ENCODE measurements around the gene RAPGEF6.

DNA sequence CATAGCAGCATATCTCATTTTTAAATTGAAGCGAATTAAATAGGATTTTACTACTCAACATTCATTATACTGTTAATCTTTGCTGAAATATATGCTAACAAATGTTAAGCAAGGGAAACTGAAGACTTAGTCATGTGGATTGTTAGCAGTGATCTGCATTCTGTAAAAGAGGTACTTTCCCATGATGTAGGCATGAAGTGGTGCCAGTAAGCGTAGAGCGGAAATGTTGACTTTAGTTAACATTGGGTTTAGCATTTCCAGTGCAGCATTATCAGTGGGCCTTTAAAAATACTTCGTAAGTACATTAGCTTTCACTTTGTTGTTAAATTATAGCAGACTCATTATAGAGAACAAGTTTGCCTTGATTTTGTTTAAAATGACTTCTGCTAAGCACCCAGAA lies 240.9 kb downstream of the RAPGEF6 start:
- TF ChIP-seq, protein P1, sequence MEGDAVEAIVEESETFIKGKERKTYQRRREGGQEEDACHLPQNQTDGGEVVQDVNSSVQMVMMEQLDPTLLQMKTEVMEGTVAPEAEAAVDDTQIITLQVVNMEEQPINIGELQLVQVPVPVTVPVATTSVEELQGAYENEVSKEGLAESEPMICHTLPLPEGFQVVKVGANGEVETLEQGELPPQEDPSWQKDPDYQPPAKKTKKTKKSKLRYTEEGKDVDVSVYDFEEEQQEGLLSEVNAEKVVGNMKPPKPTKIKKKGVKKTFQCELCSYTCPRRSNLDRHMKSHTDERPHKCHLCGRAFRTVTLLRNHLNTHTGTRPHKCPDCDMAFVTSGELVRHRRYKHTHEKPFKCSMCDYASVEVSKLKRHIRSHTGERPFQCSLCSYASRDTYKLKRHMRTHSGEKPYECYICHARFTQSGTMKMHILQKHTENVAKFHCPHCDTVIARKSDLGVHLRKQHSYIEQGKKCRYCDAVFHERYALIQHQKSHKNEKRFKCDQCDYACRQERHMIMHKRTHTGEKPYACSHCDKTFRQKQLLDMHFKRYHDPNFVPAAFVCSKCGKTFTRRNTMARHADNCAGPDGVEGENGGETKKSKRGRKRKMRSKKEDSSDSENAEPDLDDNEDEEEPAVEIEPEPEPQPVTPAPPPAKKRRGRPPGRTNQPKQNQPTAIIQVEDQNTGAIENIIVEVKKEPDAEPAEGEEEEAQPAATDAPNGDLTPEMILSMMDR (IDR thresholded peaks at IDR 0.05; ENCODE audit: borderline replicate concordance, extremely low read depth, low read length, poor library complexity, severe bottlenecking), result no peak
- no peak for TF ChIP-seq EZH2 (IDR thresholded peaks at IDR 0.05; ENCODE audit: borderline replicate concordance, low read depth, low read length, severe bottlenecking)

Data from DND-41 (cell line).